ENCODE results near the gene MIA3.
A peak's percentile ranks its signal among the peaks of the same experiment; 100 is the strongest.
"Not testable (repeated sequence)": the region's sequence is repeated elsewhere in the genome, so short reads cannot be mapped to it uniquely, and the experiment has no call there.

The MIA3 gene

GRCh38 chr1:222623458-222623857 lies 5.6 kb downstream of the MIA3 start:
- no peak for DNase-seq

- no peak for DNase-seq
Observed at GRCh38 chr1:222624214-222624613, 6.3 kb downstream of the MIA3 start.

- DNase-seq = no peak
Observed at GRCh38 chr1:222627232-222627631, 9.3 kb downstream of the MIA3 start.

- DNase-seq = no peak
Observed at GRCh38 chr1:222629921-222630535, 12.1 kb downstream of the MIA3 start.

- DNase-seq = no peak
Observed at GRCh38 chr1:222631611-222632208, 13.8 kb downstream of the MIA3 start.

GRCh38 chr1:222632749-222633148 lies 14.9 kb downstream of the MIA3 start:
- no peak for DNase-seq

- peak; percentile 62 to 89 for DNase-seq
Observed at GRCh38 chr1:222634180-222635013, 16.5 kb downstream of the MIA3 start.

GRCh38 chr1:222641269-222641948 lies 23.5 kb downstream of the MIA3 start:
- DNase-seq = no peak

- DNase-seq = no peak
Observed at GRCh38 chr1:222642468-222642867, 24.6 kb downstream of the MIA3 start.

- DNase-seq = no peak
Observed at GRCh38 chr1:222643606-222643937, 25.7 kb downstream of the MIA3 start.

GRCh38 chr1:222643938-222644635 lies 26.2 kb downstream of the MIA3 start:
- DNase-seq = peak; percentile 98 to 99

- DNase-seq = peak; percentile 61 to 79
Observed at GRCh38 chr1:222644636-222644980, 26.7 kb downstream of the MIA3 start.

GRCh38 chr1:222652676-222653075 lies 34.8 kb downstream of the MIA3 start:
- DNase-seq = no peak

- peak in 1 of 2 donors; percentile 36 for DNase-seq
Observed at GRCh38 chr1:222653178-222653827, 35.4 kb downstream of the MIA3 start.

GRCh38 chr1:222654849-222655248 lies 37.0 kb downstream of the MIA3 start:
- peak; percentile 89 to 93 for DNase-seq

- no peak for DNase-seq
Observed at GRCh38 chr1:222656391-222657155, 38.7 kb downstream of the MIA3 start.

GRCh38 chr1:222657899-222658298 lies 40.0 kb downstream of the MIA3 start:
- no peak for DNase-seq

GRCh38 chr1:222663431-222663934 lies 45.6 kb downstream of the MIA3 start:
- DNase-seq = no peak

- DNase-seq = no peak
Observed at GRCh38 chr1:222665964-222666363, 48.1 kb downstream of the MIA3 start.

GRCh38 chr1:222668184-222668583 lies 50.3 kb downstream of the MIA3 start:
- not testable (repeated sequence) for DNase-seq

GRCh38 chr1:222669107-222669506 lies 51.2 kb downstream of the MIA3 start:
- not testable (repeated sequence) for DNase-seq
